NCI-H510A treated with DMSO at 0.1 percent for 48 hours (cell line): ENCODE results near the gene FAM114A1.
"Not testable (repeated sequence)": the region's sequence is repeated elsewhere in the genome, so short reads cannot be mapped to it uniquely, and the experiment has no call there.

ENCODE experiments used
- DNase-seq: peaks from one replicate; lab custom pipeline; 2025; lab: John Stamatoyannopoulos, UW

The FAM114A1 gene

GRCh38 chr4:38935391-38936073, 67.9 kb downstream of the FAM114A1 start:
- no peak for DNase-seq

- no peak for DNase-seq
Measured at GRCh38 chr4:38939165-38939564, 71.6 kb downstream of the FAM114A1 start.

- no peak for DNase-seq
Measured at GRCh38 chr4:38940476-38940875, 72.9 kb downstream of the FAM114A1 start.

- DNase-seq, result not testable (repeated sequence)
Measured at GRCh38 chr4:38941906-38942305, 74.3 kb downstream of the FAM114A1 start.

GRCh38 chr4:38943343-38943742, 75.7 kb downstream of the FAM114A1 start:
- no peak for DNase-seq

- DNase-seq, result no peak
Measured at GRCh38 chr4:38944440-38944839, 76.8 kb downstream of the FAM114A1 start.

- DNase-seq, result no peak
Measured at GRCh38 chr4:38946919-38947318, 79.3 kb downstream of the FAM114A1 start.

- DNase-seq, result no peak
Measured at GRCh38 chr4:38948551-38948950, 80.9 kb downstream of the FAM114A1 start.

GRCh38 chr4:38949411-38950051, 81.9 kb downstream of the FAM114A1 start:
- no peak for DNase-seq

- no peak for DNase-seq
Measured at GRCh38 chr4:38950159-38950558, 82.6 kb downstream of the FAM114A1 start.

GRCh38 chr4:38950734-38951133, 83.1 kb downstream of the FAM114A1 start:
- DNase-seq, result no peak

GRCh38 chr4:38951598-38951997, 84.0 kb downstream of the FAM114A1 start:
- no peak for DNase-seq

GRCh38 chr4:38952017-38952416, 84.4 kb downstream of the FAM114A1 start:
- DNase-seq, result no peak

GRCh38 chr4:38954727-38955126, 87.1 kb downstream of the FAM114A1 start:
- no peak for DNase-seq

- DNase-seq, result no peak
Measured at GRCh38 chr4:38955957-38956356, 88.4 kb downstream of the FAM114A1 start.

GRCh38 chr4:38957261-38957815, 89.7 kb downstream of the FAM114A1 start:
- no peak for DNase-seq

GRCh38 chr4:38957893-38958292, 90.3 kb downstream of the FAM114A1 start:
- no peak for DNase-seq

GRCh38 chr4:38958453-38959190, 91.0 kb downstream of the FAM114A1 start:
- DNase-seq, result no peak

GRCh38 chr4:38959248-38959647, 91.6 kb downstream of the FAM114A1 start:
- DNase-seq, result not testable (repeated sequence)

- DNase-seq, result no peak
Measured at GRCh38 chr4:38964942-38965775, 97.6 kb downstream of the FAM114A1 start.

- DNase-seq, result no peak
Measured at GRCh38 chr4:38965866-38966265, 98.3 kb downstream of the FAM114A1 start.
